HepG2 (cell line): Measurements from ENCODE around the gene STX12. TPM values are rescaled to one million over a fixed set of nuclear protein-coding genes. Genes with fewer than 3 reads are reported as not detected.

Source experiments
- AGO2 ChIP-seq: fragments of 200-400 bp; formaldehyde crosslinking; optimal IDR thresholded peaks from 2 replicates; pipeline ENCODE3; 2017; ENCODE audit warnings: mild to moderate bottlenecking, low read depth, low read length, moderate library complexity
- AHR ChIP-seq: IDR thresholded peaks from 2 replicates; pipeline ENCODE4 v1.6.1; 2018; ENCODE audit warnings: missing genetic modification reagents, missing compliant biosample characterization
- ATAD3A ChIP-seq: sonication (generic); formaldehyde crosslinking; IDR thresholded peaks from 2 replicates; pipeline ENCODE4 v1.4.0; 2020; ENCODE audit warnings: missing genetic modification reagents
- EED ChIP-seq: sonication (generic); formaldehyde crosslinking; IDR thresholded peaks from 2 replicates; pipeline ENCODE4 v1.5.0; 2020; ENCODE audit warnings: mild to moderate bottlenecking, missing genetic modification reagents
- FOXO1 ChIP-seq: sonication (generic); formaldehyde crosslinking; IDR thresholded peaks from 2 replicates; pipeline ENCODE4 v1.4.0; 2020; ENCODE audit warnings: missing genetic modification reagents
- HNF1B ChIP-seq: sonication (generic); formaldehyde crosslinking; IDR thresholded peaks from 2 replicates; pipeline ENCODE4 v1.5.1; 2020; ENCODE audit warnings: mild to moderate bottlenecking, moderate library complexity, missing genetic modification reagents
- ISL2 ChIP-seq: sonication (generic); formaldehyde crosslinking; IDR thresholded peaks from 2 replicates; pipeline ENCODE4 v1.5.0; 2020; ENCODE audit warnings: missing genetic modification reagents
- NR2F6 ChIP-seq, 2 experiments: IDR thresholded peaks; 2 replicates each; pipeline ENCODE4 v1.6.1; 2016; ENCODE audit warnings: antibody characterized with exemption in 1 of 2, mild to moderate bottlenecking in 1 of 2
- PBX3 ChIP-seq: sonication (generic); formaldehyde crosslinking; IDR thresholded peaks from 2 replicates; pipeline ENCODE4 v1.8.1; 2023; ENCODE audit warnings: missing genetic modification reagents, inconsistent platforms, borderline replicate concordance
- PITX1 ChIP-seq: sonication (generic); formaldehyde crosslinking; IDR thresholded peaks from 2 replicates; pipeline ENCODE4 v1.5.1; 2020; ENCODE audit warnings: mild to moderate bottlenecking, missing genetic modification reagents
- PLRG1 ChIP-seq: fragments of 450-650 bp; conservative IDR thresholded peaks from 2 replicates; pipeline ENCODE4 v1.6.1; 2016
- POGZ ChIP-seq: sonication (generic); formaldehyde crosslinking; IDR thresholded peaks from 2 replicates; pipeline ENCODE4 v1.4.0; 2020; ENCODE audit warnings: mild to moderate bottlenecking, missing genetic modification reagents
- PPARG ChIP-seq: conservative IDR thresholded peaks from 2 replicates; pipeline ENCODE4 v1.6.1; 2016; ENCODE audit warnings: missing biosample characterization, missing genetic modification reagents
- RAD21 ChIP-seq: fragments of 450-650 bp; formaldehyde crosslinking; IDR thresholded peaks from 2 replicates; pipeline ENCODE4 v1.5.0; 2020; ENCODE audit warnings: mild to moderate bottlenecking
- RAD51 ChIP-seq: fragments of 450-650 bp; IDR thresholded peaks from 2 replicates; pipeline ENCODE4 v1.6.1; 2016; ENCODE audit warnings: borderline replicate concordance
- RORA ChIP-seq: sonication (generic); formaldehyde crosslinking; IDR thresholded peaks from 2 replicates; pipeline ENCODE4 v1.5.0; 2020; ENCODE audit warnings: mild to moderate bottlenecking, missing genetic modification reagents, moderate library complexity
- SMC3 ChIP-seq: IDR thresholded peaks from 2 replicates; pipeline ENCODE4 v1.6.1; 2011; ENCODE audit warnings: low read length, improper control_type of control experiment
- ZBTB44 ChIP-seq: sonication (generic); formaldehyde crosslinking; IDR thresholded peaks from 2 replicates; pipeline ENCODE4 v1.4.0; 2020; ENCODE audit warnings: missing genetic modification reagents
- ZNF121 ChIP-seq: sonication (generic); formaldehyde crosslinking; IDR thresholded peaks from 2 replicates; pipeline ENCODE4 v1.5.0; 2020; ENCODE audit warnings: mild to moderate bottlenecking, missing genetic modification reagents
- ZNF232 ChIP-seq: sonication (generic); formaldehyde crosslinking; IDR thresholded peaks from 2 replicates; pipeline ENCODE4 v1.4.0; 2020; ENCODE audit warnings: missing genetic modification reagents, borderline replicate concordance
- ZNF513 ChIP-seq: sonication (generic); formaldehyde crosslinking; conservative IDR thresholded peaks from 2 replicates; pipeline ENCODE4 v1.5.0; 2020; ENCODE audit warnings: missing genetic modification reagents
- ZNF562 ChIP-seq: sonication (generic); formaldehyde crosslinking; IDR thresholded peaks from 2 replicates; pipeline ENCODE4 v1.8.0; 2022; ENCODE audit warnings: missing genetic modification reagents, borderline replicate concordance
- ZNF580 ChIP-seq: IDR thresholded peaks from 2 replicates; pipeline ENCODE4 v1.6.1; 2016; ENCODE audit warnings: low read depth, borderline replicate concordance
- ZNF766 ChIP-seq: sonication (generic); formaldehyde crosslinking; IDR thresholded peaks from 2 replicates; pipeline ENCODE4 v1.5.0; 2020; ENCODE audit warnings: missing genetic modification reagents, borderline replicate concordance
- ZNF777 ChIP-seq: sonication (generic); formaldehyde crosslinking; IDR thresholded peaks from 2 replicates; pipeline ENCODE4 v1.4.0; 2020; ENCODE audit warnings: missing genetic modification reagents
- polyA plus RNA-seq, 8 experiments: library from polyadenylated mRNA; depleted of rRNA in 3 of 8; stranded (reverse) in 7 of 8; unstranded in 1 of 8; fragments of >200 nt; fragmentation: Illumina TruSeq in 4 of 8; extraction: Trizol in 4 of 8; gene quantifications; 2 replicates each; pipeline versions ENCODE4 v1.2.1 to v1.2.3, GENCODE V29; 2011 to 2016; ENCODE audit warnings: low read depth in 4 of 8, missing spikeins in 1 of 8, mixed read lengths in 1 of 8; ENCODE audit not compliant: insufficient read depth in 1 of 8
- total RNA-seq, 5 experiments: library from RNA; depleted of rRNA; stranded (reverse); fragments of >200 nt; fragmentation: Illumina TruSeq; extraction: Trizol; gene quantifications; 2 replicates each; pipeline ENCODE4 v1.2.3, GENCODE V29; 2016; ENCODE audit warnings: low read depth in 1 of 5

Gene STX12
- total and polyA plus RNA-seq, 2 of the 13 experiments (the other 11 are each of a cell fraction or from before 2014, with no cell fraction given): 9.0 to 19.7 TPM

- no peak for TF ChIP-seq NR2F6 (IDR thresholded peaks at IDR 0.05)
- TF ChIP-seq NR2F6 (CRISPR knock-in tag; IDR thresholded peaks at IDR 0.05): 0 out of 2 replicates have a peak, but pooled peaks have one; percentile 15
- TF ChIP-seq RAD21: peak; percentile 86
- no peak for TF ChIP-seq ZNF766 (CRISPR knock-in tag)
- TF ChIP-seq ZNF580 (CRISPR knock-in tag): peak; percentile 41; the same call in 1 of the 2 replicates
- TF ChIP-seq EED (CRISPR knock-in tag): 0 out of 2 replicates have a peak, but pooled peaks have one; percentile 15
- no peak for TF ChIP-seq PBX3 (CRISPR knock-in tag)
- peak; percentile 85 for TF ChIP-seq SMC3
- TF ChIP-seq FOXO1 (CRISPR knock-in tag): no peak
- 0 out of 2 replicates have a peak, but pooled peaks have one; percentile 15 for TF ChIP-seq HNF1B (CRISPR knock-in tag)
- TF ChIP-seq ZBTB44 (CRISPR knock-in tag): no peak
- TF ChIP-seq POGZ (CRISPR knock-in tag): no peak
- TF ChIP-seq ZNF562 (CRISPR knock-in tag): no peak
- TF ChIP-seq PITX1 (CRISPR knock-in tag): no peak
- TF ChIP-seq ATAD3A (CRISPR knock-in tag): no peak
- no peak for TF ChIP-seq AHR (CRISPR knock-in tag)
- TF ChIP-seq ZNF513: no peak
- peak; percentile 32; the same call in 1 of the 2 replicates for TF ChIP-seq ISL2 (CRISPR knock-in tag)
- 0 out of 2 replicates have a peak, but pooled peaks have one; percentile 23 for TF ChIP-seq PPARG
- TF ChIP-seq RAD51: no peak
- TF ChIP-seq AGO2: no peak
- TF ChIP-seq ZNF232: peak; percentile 64; the same call in 1 of the 2 replicates
- 0 out of 2 replicates have a peak, but pooled peaks have one; percentile 24 for TF ChIP-seq ZNF777 (CRISPR knock-in tag)
- no peak for TF ChIP-seq PLRG1
- TF ChIP-seq RORA (CRISPR knock-in tag): no peak
- no peak for TF ChIP-seq ZNF121
Observed at GRCh38 chr1:27858072-27858948, 85.3 kb downstream of the STX12 start (continued).
